Right cardiac atrium (tissue), 5 donors: ENCODE results near the gene BARHL2. TPM values are rescaled to one million over a fixed set of nuclear protein-coding genes. Genes with fewer than 3 reads are reported as not detected.

Source experiments
- ATAC-seq, 2 donors: fragments of 200-7000 bp; cut with Tn5 transposase; one replicate each; pipeline versions ENCODE4 v1.8.0 to v1.9.1; 2020; ENCODE audit warnings: moderate library complexity in 2 of 2, mild to moderate bottlenecking in 1 of 2
- DNase-seq, 3 donors: peaks; one replicate each; pipeline ENCODE4 v3.0.0-alpha.2; 2020
- H3K27ac ChIP-seq: one replicate; pipeline ENCODE4 v1.5.1; 2013; ENCODE audit warnings: mild to moderate bottlenecking, low read length, control low read depth, moderate library complexity
- H3K27me3 ChIP-seq: one replicate; pipeline ENCODE4 v1.6.1; 2013; ENCODE audit not compliant: control insufficient read depth, insufficient read depth
- H3K4me1 ChIP-seq: one replicate; pipeline ENCODE4 v1.6.1; 2013; ENCODE audit warnings: low read length; ENCODE audit not compliant: control insufficient read depth, insufficient read depth
- H3K4me3 ChIP-seq: one replicate; pipeline ENCODE4 v1.5.1; 2013; ENCODE audit warnings: low read length, control low read depth
- H3K9me3 ChIP-seq: one replicate; pipeline ENCODE4 v1.6.1; 2013; ENCODE audit warnings: low read length; ENCODE audit not compliant: control insufficient read depth
- WGBS: extraction: QIAGEN DNeasy Blood & Tissue Kit; methylation state at CpG from one replicate; pipeline ENCODE4 v1.1.7; 2013; 5-methylcytosine and 5-hydroxymethylcytosine counted together
- intact Hi-C, 4 donors: fragments of 100-400 bp; cut with DNase I; formaldehyde crosslinking; loops; one replicate each; pipeline versions ENCODE4 v1.11.0 to v1.14.0; 2022 to 2023
- polyA plus RNA-seq: library from polyadenylated mRNA; stranded (reverse); fragments of 200-250 nt; gene quantifications from one replicate; pipeline ENCODE4 v1.2.3, GENCODE V29; 2013
- total RNA-seq, 4 donors: library from RNA; stranded (reverse); fragmentation: NEBNext Ultra II Directional; extraction: Animal tissue kit (Norgen Biotek cat#: 25700); gene quantifications; one replicate each; pipeline ENCODE4 v1.2.1, GENCODE V29; 2021
- donor health status: healthy with polysubstance abuse.
- donor health status: DM: no; HTN: yes; CAD: no.
- donor health status: DM: no; HTN: no; CAD: no.
- donor health status: DM: no; HTN: yes; CAD: no; lungs with severe emphysema.
- donor health status: DM: yes; HTN: yes; CAD: no.

The BARHL2 gene
- total and polyA plus RNA-seq, 5 donors, result not detected

DNA sequence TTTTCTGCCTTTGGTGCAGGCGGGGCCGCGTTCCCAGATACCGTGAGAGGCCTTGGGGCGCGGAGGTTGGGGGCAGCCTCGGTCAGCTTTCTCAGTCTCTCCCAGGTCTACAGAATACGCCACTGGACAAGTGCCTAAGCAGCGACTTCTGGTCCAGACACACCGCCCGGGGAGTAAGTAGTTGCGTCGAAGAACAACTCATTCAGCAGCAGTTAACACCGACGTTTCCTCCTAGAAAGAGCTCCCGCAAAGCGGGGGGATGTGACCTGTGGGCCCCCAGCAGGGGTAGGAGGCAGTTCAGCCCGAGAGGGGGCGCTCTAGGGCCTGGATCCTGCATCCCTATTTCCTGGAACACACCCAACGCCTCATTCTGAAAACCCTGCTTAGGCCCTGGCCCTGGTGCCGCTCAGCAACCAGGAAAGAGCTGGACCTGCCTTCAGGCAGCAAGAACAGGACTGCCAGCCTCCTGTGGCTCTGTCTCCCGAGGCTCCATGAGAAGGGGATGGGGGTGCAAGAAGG, 6.5 kb upstream of the BARHL2 start:
- Histone ChIP-seq H3K4me1 (peaks cover 4% of the 10 kb centered on the region), H3K27me3 (peaks cover 4% of the 10 kb centered on the region), H3K9me3 (no peaks in the 10 kb centered on the region), H3K27ac (no peak overlapping the region), H3K4me3 (peak overlapping the region; percentile 49)
- ATAC-seq (no peak), DNase-seq (peak in 2 of 3 donors; percentile 45 to 52)
- WGBS, result 7% methylated on average over 22 of the region's 22 CpGs
- intact Hi-C loops, result loop anchor here in 1 of 4 donors (10.0 kb wide), 1 partner anchor 441 kb away; no protein-coding TSS in a partner anchor

DNA sequence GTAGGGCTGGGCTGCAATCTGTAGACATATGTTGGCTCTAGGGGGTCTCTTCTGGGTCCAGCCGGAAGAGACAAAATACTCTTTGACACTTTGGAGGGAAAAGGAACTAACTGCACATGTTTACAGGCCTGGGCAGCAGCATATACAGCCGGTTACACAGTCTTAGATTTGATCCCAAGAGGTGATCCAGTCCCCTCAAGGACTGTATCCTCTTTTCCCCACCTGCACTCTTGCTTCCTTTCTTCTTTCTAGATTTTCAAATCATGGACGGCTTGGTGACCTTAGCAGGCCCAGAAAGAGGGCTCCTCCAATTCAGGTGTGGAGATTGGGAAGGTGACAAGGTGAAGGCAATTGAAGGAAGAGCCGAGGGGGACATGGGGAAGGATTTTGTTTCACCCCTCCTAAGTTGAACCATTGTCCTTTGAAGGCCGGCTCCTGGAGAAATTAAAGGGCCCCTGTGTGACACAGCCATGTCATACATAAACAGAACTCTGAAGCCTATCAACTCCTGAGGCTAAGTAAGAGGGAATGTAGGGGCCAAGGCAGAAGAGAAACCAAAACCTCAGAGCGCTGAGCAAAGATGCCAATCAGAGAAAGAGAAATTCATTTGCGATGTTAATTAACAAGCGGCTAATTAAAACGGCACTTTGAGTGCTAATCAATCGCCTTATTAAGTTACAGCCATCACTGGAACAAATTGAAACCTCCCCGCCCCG, 5.9 kb upstream of the BARHL2 start:
- DNase-seq (no peak), ATAC-seq (no peak)
- no peaks in the 10 kb centered on the region for H3K9me3 ChIP-seq
- peaks cover 4% of the 10 kb centered on the region for H3K27me3 ChIP-seq
- no peak overlapping the region for H3K27ac ChIP-seq
- intact Hi-C loops, result loop anchor here in 1 of 4 donors (10.0 kb wide), 1 partner anchor 442 kb away; no protein-coding TSS in a partner anchor
- H3K4me1 ChIP-seq, result peaks cover 4% of the 10 kb centered on the region
- H3K4me3 ChIP-seq, result peak overlapping the region; percentile 49
- 22% methylated on average over 12 of the region's 12 CpGs for WGBS

DNA sequence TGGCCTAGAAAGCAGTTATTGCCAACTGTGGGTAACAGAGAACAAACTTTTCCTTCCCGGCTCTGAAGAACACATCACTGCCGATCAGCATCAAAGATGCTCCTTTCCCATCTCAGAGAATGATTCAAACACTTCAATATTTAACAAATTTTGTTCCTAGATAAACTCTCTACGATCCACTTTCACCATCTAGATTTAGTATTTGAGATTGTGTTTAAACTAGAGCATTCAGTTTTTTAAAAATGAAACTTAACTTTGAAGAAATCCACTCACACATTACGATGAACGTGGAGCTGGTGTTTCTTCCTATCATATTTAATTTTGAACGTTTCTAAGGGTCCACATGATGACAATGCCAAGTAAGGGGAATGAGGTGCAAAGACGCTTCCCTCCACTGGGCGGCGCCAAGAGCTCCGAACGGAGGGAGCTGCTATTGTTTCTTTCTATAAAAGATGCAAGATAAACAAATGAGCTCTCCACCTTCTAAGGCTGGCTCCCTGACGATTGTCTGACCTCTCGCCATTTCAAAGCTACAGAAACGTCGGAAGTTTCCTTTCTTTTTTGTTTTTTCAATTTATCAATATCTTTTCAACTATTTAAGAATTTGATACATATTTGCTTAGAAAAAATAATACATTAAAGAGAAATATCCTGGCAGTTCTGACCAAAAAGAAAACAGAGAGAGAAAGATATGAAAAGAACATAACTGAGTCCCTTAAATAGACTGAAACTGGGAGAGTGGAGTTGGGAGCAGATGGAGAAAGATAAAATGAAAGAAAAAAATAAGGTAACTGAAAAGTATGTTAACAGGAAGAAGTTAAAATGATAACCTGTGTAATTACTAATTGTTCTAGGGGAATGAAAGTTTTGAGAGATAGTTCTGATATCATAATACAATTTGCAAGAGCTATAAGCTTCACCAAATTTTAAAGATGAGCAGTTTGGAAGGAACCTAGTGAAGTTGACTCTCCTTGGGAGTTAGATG, 4.4 kb upstream of the BARHL2 start:
- Histone ChIP-seq H3K9me3 (no peaks in the 10 kb centered on the region), H3K4me3 (no peak overlapping the region), H3K27ac (no peak overlapping the region), H3K27me3 (peaks cover 4% of the 10 kb centered on the region), H3K4me1 (peaks cover 4% of the 10 kb centered on the region)
- intact Hi-C loops, result loop anchor here in 1 of 4 donors (10.0 kb wide), 1 partner anchor 443 kb away; no protein-coding TSS in a partner anchor
- peak in 1 of 2 donors; percentile 42 for ATAC-seq
- 9% methylated on average over 15 of the region's 15 CpGs for WGBS
- peak; percentile 40 to 71 (median 59) for DNase-seq

DNA sequence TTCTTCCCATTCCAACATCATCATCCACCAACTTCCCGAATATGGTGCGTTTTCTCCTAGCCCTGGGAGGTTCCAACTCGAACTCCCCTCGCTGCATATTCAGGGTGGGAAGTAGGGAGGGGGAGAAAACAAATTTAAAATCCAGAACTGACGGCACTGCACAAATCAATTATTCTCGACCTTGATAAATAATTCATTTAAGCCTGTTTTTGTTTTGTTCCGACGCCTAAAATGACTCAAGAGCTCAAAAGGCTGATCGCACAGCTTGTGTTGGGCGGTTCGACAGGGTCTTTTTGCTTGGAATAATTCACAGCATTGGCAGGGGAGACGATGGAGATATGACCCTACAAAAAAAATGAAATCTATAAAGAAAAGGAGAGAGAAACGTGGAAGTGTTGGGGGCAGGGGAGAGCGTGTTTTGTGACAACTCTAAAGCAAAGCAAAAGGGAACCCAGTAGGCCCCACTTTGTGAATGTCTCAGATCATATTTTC, 3.1 kb upstream of the BARHL2 start:
- H3K27me3 ChIP-seq, result peaks cover 4% of the 10 kb centered on the region
- H3K9me3 ChIP-seq, result no peaks in the 10 kb centered on the region
- DNase-seq (no peak), ATAC-seq (no peak)
- H3K4me3 ChIP-seq, result no peak overlapping the region
- H3K27ac ChIP-seq, result no peak overlapping the region
- intact Hi-C loops, result loop anchor here in 1 of 4 donors (10.0 kb wide), 1 partner anchor 445 kb away; no protein-coding TSS in a partner anchor
- H3K4me1 ChIP-seq, result peaks cover 4% of the 10 kb centered on the region
- 20% methylated on average over 14 of the region's 14 CpGs for WGBS

DNA sequence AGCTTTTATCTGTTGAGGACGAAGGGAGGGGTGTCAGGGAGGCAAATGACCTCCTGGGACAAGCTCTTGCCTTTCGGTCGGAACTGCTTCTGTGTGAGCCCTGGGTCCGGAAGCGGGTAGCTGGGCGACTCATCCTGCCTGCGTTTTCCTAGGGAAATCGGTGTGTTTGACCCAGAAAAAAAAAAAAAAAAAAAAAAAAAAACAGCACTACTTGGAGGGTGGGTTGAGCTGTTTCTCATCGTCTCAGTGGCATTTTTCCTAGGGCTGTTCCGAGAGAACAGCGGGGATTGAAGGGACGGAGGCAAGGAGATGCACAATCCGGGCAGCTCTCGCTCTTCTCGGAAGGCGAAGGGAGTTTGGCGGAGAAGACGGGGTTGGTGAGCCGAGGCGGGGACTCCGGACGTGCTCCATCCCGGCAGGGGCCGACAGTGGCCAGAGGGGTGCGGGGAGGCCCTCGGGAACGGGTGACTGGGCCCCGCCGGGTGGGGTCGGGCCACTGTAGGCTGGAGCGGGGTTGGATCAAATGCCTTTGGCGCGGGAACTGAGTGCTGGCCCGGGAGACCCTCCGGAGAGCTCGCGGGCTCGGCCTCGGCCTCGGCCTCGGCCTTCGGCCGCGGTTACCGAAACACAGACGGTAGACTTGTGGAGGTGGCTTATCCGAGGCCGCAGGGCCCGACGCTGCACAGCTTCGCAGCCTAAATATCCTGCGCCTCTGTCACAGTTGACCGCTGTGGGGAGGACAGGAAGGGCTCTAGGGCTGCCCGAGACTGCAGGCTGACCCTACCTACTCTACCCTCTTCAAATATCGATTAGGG, 2.4 kb upstream of the BARHL2 start:
- ATAC-seq, result no peak
- peaks cover 4% of the 10 kb centered on the region for H3K27me3 ChIP-seq
- intact Hi-C loops, result loop anchor here in 1 of 4 donors (10.0 kb wide), 1 partner anchor 445 kb away; no protein-coding TSS in a partner anchor
- 6% methylated on average over 55 of the region's 55 CpGs for WGBS
- peak overlapping the region; percentile 12 for H3K4me3 ChIP-seq
- H3K9me3 ChIP-seq, result no peaks in the 10 kb centered on the region
- no peak overlapping the region for H3K27ac ChIP-seq
- DNase-seq, result no peak
- H3K4me1 ChIP-seq, result peaks cover 4% of the 10 kb centered on the region

DNA sequence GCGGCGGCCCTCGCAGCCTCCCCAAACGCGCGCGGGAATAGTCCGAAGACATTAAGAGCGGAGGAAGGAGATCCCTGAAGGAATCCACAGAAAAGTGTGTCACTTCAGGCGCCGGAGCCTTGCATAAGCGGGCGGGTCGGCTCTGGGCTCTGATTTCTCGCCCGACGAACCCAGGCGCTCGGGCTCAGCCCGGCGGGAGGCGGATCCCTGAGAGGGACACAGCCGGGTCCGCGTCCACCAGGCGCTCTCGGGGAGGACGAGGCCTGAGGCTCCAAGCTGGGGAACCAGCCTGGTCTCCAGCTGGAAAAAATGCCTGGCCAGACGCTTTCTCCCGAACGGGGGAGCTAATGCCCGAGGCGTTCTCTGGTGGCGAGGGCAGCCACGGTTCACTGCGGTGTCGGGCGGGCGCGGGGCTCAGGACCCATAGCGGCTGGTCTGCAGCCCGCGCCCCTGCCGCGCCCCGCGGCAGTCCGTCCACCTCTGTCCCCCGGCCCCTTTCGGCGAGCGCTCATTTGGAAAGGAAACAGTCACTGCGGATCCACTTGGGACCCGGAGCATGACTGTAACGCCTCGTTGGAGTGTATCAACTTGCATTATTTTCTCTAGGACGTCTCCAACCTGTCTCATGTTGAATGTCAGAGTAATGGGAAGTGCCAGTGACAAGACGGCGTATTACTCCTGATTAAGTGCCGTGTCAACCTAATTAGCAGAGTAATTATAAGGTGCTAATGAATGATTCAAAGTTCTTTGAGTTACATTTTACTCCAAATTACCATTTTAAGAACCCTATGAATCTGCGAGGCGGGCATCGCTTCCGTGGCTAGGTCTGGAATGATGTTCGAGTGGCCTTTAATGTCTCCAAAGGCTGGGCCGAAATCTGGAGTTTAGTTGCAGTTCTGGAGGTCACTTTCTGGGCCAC, 1.6 kb upstream of the BARHL2 start:
- no peaks in the 10 kb centered on the region for H3K9me3 ChIP-seq
- peaks cover 3% of the 10 kb centered on the region for H3K4me1 ChIP-seq
- WGBS, result 2% methylated on average over 66 of the region's 66 CpGs
- ATAC-seq, result no peak
- H3K27me3 ChIP-seq, result peaks cover 4% of the 10 kb centered on the region
- intact Hi-C loops, result no loop called here
- H3K27ac ChIP-seq, result no peak overlapping the region
- DNase-seq, result peak in 1 of 3 donors; percentile 50
- peak overlapping the region; percentile 68 for H3K4me3 ChIP-seq

DNA sequence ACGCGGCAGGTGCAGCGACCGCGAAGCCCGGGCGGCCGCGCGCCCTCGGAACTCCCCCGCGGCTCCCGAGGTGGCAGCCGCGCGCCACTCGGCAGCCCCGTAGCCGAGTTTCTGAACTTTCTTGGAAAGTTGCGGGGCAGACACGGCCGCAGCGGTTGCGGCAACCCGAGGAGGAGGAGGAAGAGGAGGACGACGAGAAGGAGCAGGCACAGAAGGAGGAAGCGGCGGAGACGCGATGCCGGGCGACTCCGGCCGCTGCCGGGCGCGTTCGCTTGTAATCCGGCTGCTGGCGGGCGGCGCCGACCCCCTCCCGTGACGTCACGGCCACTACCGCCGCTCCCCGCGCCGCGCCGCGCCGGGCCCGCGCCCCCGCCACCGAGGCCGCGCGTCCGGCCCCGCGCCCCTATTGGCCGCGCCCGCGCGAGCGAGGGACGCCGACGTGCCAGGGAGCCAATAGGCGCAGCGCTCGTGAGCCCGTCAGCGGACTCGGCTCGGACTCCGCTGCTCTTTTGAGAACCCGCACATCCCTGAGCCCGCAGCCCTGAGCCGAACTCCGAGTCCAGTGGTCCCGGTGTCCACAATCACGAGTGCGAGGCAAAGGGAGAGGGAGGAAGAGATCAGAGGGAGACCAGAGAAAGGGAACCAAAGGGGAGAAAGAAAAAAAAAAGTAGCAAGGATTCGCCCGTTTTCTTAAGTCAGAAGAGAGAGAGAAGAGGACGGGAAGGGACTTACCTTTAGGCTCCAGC, 736 bp upstream of the BARHL2 start:
- ATAC-seq, result peak; percentile 54 to 59
- no peaks in the 10 kb centered on the region for H3K4me1 ChIP-seq
- 3% methylated on average over 93 of the region's 94 CpGs for WGBS

DNA sequence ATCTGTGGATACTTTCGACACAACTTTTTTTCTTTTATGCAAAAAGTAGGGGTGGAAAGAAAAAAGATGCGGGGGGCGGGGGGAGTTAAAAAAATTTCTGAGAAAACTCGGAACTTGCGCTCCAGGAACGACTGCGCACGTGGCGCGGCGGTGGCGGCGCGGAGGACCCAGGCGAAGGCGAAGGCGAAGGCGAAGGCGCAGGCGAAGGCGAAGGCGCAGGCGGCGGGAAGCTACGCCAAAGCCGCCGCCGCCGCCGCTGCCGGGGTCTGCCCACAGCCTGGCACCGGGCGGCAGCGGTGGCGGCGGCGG, 208 bp upstream of the BARHL2 start:
- 7% methylated on average over 37 of the region's 37 CpGs for WGBS
- Histone ChIP-seq H3K4me1 (no peaks in the 10 kb centered on the region), H3K4me3 (peak overlapping the region; percentile 68), H3K27me3 (peaks cover 4% of the 10 kb centered on the region), H3K9me3 (no peaks in the 10 kb centered on the region), H3K27ac (no peak overlapping the region)
- ATAC-seq (no peak), DNase-seq (no peak)
- intact Hi-C loops, result no loop called here

More for the DNA sequence above, 736 bp upstream of the BARHL2 start:
- intact Hi-C loops, result no loop called here
- peak; percentile 37 to 65 (median 63) for DNase-seq
- Histone ChIP-seq H3K4me3 (peak overlapping the region; percentile 68), H3K27ac (no peak overlapping the region), H3K27me3 (peaks cover 4% of the 10 kb centered on the region), H3K9me3 (no peaks in the 10 kb centered on the region)

DNA sequence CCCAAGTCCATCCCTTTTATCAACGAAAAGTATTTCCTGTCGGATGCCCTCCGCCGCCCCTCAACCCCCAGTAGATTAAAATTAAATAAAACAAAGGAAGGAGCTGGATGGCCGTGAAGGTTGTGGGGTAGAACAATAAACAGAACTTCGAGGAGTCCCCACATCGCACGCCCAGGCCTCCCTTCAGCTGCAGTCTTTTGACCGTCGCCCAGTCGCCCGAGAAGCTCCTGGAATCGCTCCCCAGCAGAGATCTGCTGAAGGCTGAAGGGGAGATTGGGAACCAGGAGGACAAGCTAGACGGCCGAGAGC, 905 bp downstream of the BARHL2 start:
- Histone ChIP-seq H3K9me3 (no peaks in the 10 kb centered on the region), H3K4me1 (no peaks in the 10 kb centered on the region), H3K4me3 (no peak overlapping the region), H3K27me3 (peaks cover 4% of the 10 kb centered on the region), H3K27ac (no peak overlapping the region)
- WGBS, result 5% methylated on average over 15 of the region's 15 CpGs
- intact Hi-C loops, result no loop called here
- ATAC-seq, result no peak
- no peak for DNase-seq
